BLaER1 treated with 17β-estradiol and CSF1 and Interleukin-3, amounts not matched to agents 10 nM and 100 nM (cell line): ENCODE data around the gene CHRNB1.
A peak's percentile ranks its signal among the peaks of the same experiment; 100 is the strongest.
"Not testable (repeated sequence)": the region's sequence is repeated elsewhere in the genome, so short reads cannot be mapped to it uniquely, and the experiment has no call there.

Experiments used
- H3K27ac ChIP-seq, 11 experiments: shearing (Covaris generic); formaldehyde crosslinking; 2 replicates each; pipeline ENCODE4 v1.8.1; 2022
- H3K27me3 ChIP-seq, 11 experiments: shearing (Covaris generic); formaldehyde crosslinking; 2 replicates each; pipeline ENCODE4 v1.8.1; 2022
- H3K36me3 ChIP-seq, 11 experiments: shearing (Covaris generic); formaldehyde crosslinking; 2 replicates each; pipeline ENCODE4 v1.8.1; 2022
- H3K4me1 ChIP-seq, 10 experiments: shearing (Covaris generic); formaldehyde crosslinking; 2 replicates each; pipeline ENCODE4 v1.8.1; 2022
- H3K4me2 ChIP-seq, 11 experiments: shearing (Covaris generic); formaldehyde crosslinking; 2 replicates each; pipeline ENCODE4 v1.8.1; 2022
- H3K4me3 ChIP-seq, 10 experiments: shearing (Covaris generic); formaldehyde crosslinking; 2 replicates each; pipeline ENCODE4 v1.8.1; 2022
- H3K9ac ChIP-seq, 11 experiments: shearing (Covaris generic); formaldehyde crosslinking; 2 replicates each; pipeline ENCODE4 v1.8.1; 2022
- H3K9me3 ChIP-seq, 11 experiments: shearing (Covaris generic); formaldehyde crosslinking; replicated peaks in 1 of 11; 2 replicates each; pipeline ENCODE4 v1.8.1; 2022
- H4K20me1 ChIP-seq, 11 experiments: shearing (Covaris generic); formaldehyde crosslinking; 2 replicates each; pipeline ENCODE4 v1.8.1; 2022
- Cebpa-rat ChIP-seq, 11 experiments: shearing (Covaris generic); IDR thresholded peaks; 2 replicates each; pipeline ENCODE4 v1.8.1; 2022

Gene CHRNB1

DNA sequence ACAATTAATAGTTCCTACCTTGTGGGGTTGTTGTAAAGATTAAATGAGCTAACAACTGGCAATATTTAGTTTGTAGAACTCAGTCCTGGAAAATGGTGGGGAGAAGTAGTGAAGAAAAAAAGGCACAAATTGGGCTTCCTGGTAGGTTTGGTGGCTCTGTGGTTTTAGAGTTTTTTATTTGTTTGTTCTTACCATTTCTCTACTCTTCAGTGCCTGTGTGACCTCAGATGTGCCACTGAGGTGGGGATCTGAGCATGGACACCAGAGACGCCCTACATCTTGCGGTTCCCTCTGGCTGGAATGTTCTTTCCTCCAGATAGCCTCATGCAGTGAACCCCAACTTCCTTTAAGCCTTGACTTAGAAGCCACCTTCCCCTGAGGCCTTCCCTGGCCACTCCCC is 26.9 kb downstream of the CHRNB1 start:
- no peaks in the 10 kb centered on the region for H3K27me3 ChIP-seq
- 0 out of 22 replicates have a peak overlapping the region, but pooled peaks of 3 of the 11 experiments have one; percentile 1 to 26 (median 2) for H3K9ac ChIP-seq
- H3K4me1 ChIP-seq = peaks cover 41 to 56% (median 51%) of the 10 kb centered on the region in 10 experiments
- peaks cover 17 to 97% (median 43%) of the 10 kb centered on the region in 11 experiments; a peak in 18 of 22 replicates for H4K20me1 ChIP-seq
- H3K36me3 ChIP-seq = peaks cover 2 to 31% (median 19%) of the 10 kb centered on the region in 11 experiments; a peak in 20 of 22 replicates
- peak overlapping the region in 3 of 11 experiments; percentile 2 to 26 (median 23); a peak in 1 of 22 replicates for H3K27ac ChIP-seq
- H3K4me3 ChIP-seq = no peak overlapping the region
- TF ChIP-seq Cebpa-rat (IDR thresholded peaks at IDR 0.05) = no peak
- H3K9me3 ChIP-seq = no peaks in the 10 kb centered on the region
- H3K4me2 ChIP-seq = peak overlapping the region; percentile 6 to 64 (median 50); a peak in 19 of 22 replicates

DNA sequence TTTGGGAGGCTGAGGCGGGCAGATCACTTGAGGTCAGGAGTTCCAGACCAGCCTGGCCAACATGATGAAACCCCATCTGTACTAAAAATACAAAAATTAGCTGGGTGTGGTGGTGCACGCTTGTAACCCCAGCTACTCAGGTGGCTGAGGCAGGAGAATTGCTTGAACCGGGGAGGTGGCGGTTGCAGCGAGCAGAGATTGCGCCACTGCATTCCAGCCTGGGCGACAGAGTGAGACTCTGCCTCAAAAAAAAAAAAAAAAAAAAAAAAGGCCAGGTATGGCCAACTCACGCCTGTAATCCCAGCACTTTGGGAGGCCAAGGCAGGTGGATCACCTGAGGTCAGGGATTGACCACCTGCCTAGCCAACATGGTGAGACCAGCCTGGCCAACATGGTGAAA is 29.9 kb downstream of the CHRNB1 start:
- H3K9me3 ChIP-seq, H3K27me3 ChIP-seq, H3K27ac ChIP-seq, H3K9ac ChIP-seq, H3K4me3 ChIP-seq: not testable (repeated sequence)
- peak overlapping the region in 5 of 11 experiments; percentile 3 to 95 (median 88); a peak in 4 of 22 replicates for H3K4me2 ChIP-seq
- peaks cover 0 to 19% (median 9%) of the 10 kb centered on the region in 11 experiments; a peak in 8 of 22 replicates for H3K36me3 ChIP-seq
- peaks cover 45 to 61% (median 55%) of the 10 kb centered on the region in 10 experiments for H3K4me1 ChIP-seq
- peaks cover 35 to 87% (median 61%) of the 10 kb centered on the region in 11 experiments; a peak in 20 of 22 replicates for H4K20me1 ChIP-seq

DNA sequence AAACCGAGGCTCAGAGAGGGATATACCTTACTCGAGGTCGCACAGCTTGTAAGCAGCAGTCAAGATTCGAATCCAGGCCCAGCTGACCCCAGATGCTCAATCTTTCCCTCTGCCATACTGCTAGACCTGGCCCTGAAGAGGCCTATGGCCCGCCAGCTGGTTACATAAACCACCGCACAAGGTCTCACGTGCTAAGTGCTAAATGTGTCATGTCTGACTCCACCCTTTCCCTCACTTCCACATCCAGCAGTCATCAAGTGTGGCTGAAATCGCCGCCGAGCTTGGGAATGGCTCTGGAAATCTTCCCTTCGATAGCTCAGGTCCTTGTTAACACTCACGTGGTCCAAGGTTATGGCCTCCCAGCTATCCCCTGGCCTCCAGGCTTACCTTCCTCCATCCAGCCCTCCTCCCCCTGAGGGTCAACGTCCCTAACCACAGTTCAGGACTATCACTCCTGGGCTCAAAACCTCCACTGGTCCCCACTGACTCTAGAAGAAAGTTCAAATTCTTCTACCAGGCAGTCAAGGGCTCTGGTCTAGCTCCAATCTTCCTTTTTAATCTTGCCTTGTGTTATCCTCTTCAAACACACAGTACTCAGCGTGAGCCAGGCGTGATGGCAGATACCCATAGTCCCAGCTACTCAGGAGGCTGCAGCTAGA is 31.0 kb downstream of the CHRNB1 start:
- Histone ChIP-seq H3K4me1 (peaks cover 56 to 72% (median 66%) of the 10 kb centered on the region in 10 experiments), H3K4me3 (no peak overlapping the region), H3K9me3 (no peaks in the 10 kb centered on the region), H3K36me3 (peaks cover 0 to 19% (median 7%) of the 10 kb centered on the region in 11 experiments; a peak in 7 of 22 replicates), H3K9ac (peak overlapping the region in 5 of 11 experiments; percentile 3 to 99 (median 25); a peak in 2 of 22 replicates), H3K27me3 (no peaks in the 10 kb centered on the region), H4K20me1 (peaks cover 31 to 76% (median 59%) of the 10 kb centered on the region in 11 experiments; a peak in 20 of 22 replicates), H3K27ac (peak overlapping the region in 6 of 11 experiments; percentile 10 to 32 (median 17); a peak in 8 of 22 replicates), H3K4me2 (peak overlapping the region; percentile 88 to 96 (median 95); a peak in 20 of 22 replicates)
- TF ChIP-seq Cebpa-rat (IDR thresholded peaks at IDR 0.05) = no peak

DNA sequence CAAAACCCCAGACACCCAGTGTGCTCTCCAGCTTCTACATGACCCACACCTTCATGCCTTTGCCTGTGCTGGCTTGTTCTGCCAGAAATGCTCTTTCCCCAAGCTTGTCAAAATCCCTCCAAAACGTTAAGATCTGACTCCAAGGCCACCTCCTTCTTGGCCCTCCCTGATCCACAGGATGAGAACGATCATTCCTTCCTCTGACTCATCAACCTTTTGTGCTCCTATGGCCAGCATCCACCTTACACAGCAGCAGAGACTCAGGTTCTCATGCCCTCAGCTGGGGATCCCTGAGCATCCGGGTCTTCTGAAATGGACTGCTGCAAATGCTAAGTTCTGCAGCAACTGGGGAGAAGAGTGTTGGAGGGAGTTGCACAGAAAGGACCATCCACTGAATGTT is 31.6 kb downstream of the CHRNB1 start:
- peak overlapping the region; percentile 88 to 96 (median 95); a peak in 21 of 22 replicates for H3K4me2 ChIP-seq

GRCh38 chr17:7476951-7477350 is 32.1 kb downstream of the CHRNB1 start:
- Histone ChIP-seq H3K36me3 (peaks cover 0 to 19% (median 7%) of the 10 kb centered on the region in 11 experiments; a peak in 7 of 22 replicates), H3K27me3 (no peaks in the 10 kb centered on the region), H4K20me1 (peaks cover 31 to 65% (median 48%) of the 10 kb centered on the region in 11 experiments; a peak in 19 of 22 replicates), H3K9ac (peak overlapping the region in 8 of 11 experiments; percentile 91 to 99 (median 95); a peak in 7 of 22 replicates), H3K27ac (peak overlapping the region in 2 of 11 experiments; percentile 40 to 93; a peak in 2 of 22 replicates), H3K4me1 (peaks cover 61 to 74% (median 70%) of the 10 kb centered on the region in 10 experiments), H3K4me3 (peak overlapping the region in 3 of 10 experiments; percentile 94 to 97 (median 96); a peak in 6 of 20 replicates), H3K9me3 (no peaks in the 10 kb centered on the region), H3K4me2 (peak overlapping the region; percentile 88 to 96 (median 95))
- TF ChIP-seq Cebpa-rat (IDR thresholded peaks at IDR 0.05) = no peak

More for the DNA sequence above, 31.6 kb downstream of the CHRNB1 start:
- Histone ChIP-seq H3K36me3 (peaks cover 0 to 19% (median 7%) of the 10 kb centered on the region in 11 experiments; a peak in 7 of 22 replicates), H4K20me1 (peaks cover 31 to 70% (median 53%) of the 10 kb centered on the region in 11 experiments; a peak in 20 of 22 replicates), H3K9ac (peak overlapping the region in 4 of 11 experiments; percentile 3 to 99 (median 50); a peak in 3 of 22 replicates), H3K27ac (peak overlapping the region in 5 of 11 experiments; percentile 10 to 25 (median 14); a peak in 4 of 22 replicates), H3K9me3 (no peaks in the 10 kb centered on the region), H3K4me3 (no peak overlapping the region; a peak in 1 of 20 replicates), H3K4me1 (peaks cover 61 to 74% (median 70%) of the 10 kb centered on the region in 10 experiments), H3K27me3 (no peaks in the 10 kb centered on the region)
- TF ChIP-seq Cebpa-rat (IDR thresholded peaks at IDR 0.05) = no peak

- peaks cover 0 to 19% (median 7%) of the 10 kb centered on the region in 11 experiments; a peak in 7 of 22 replicates for H3K36me3 ChIP-seq
- peak overlapping the region; percentile 88 to 96 (median 95) for H3K4me2 ChIP-seq
- H3K4me1 ChIP-seq = peaks cover 61 to 74% (median 70%) of the 10 kb centered on the region in 10 experiments
- H3K4me3 ChIP-seq = peak overlapping the region; percentile 84 to 97 (median 92); a peak in 19 of 20 replicates
- H3K9me3 ChIP-seq = no peaks in the 10 kb centered on the region
- no peaks in the 10 kb centered on the region for H3K27me3 ChIP-seq
- peaks cover 31 to 58% (median 47%) of the 10 kb centered on the region in 11 experiments; a peak in 19 of 22 replicates for H4K20me1 ChIP-seq
- peak overlapping the region; percentile 91 to 99 (median 95); a peak in 21 of 22 replicates for H3K9ac ChIP-seq
- peak overlapping the region in 8 of 11 experiments; percentile 17 to 97 (median 92); a peak in 14 of 22 replicates for H3K27ac ChIP-seq
- no peak for TF ChIP-seq Cebpa-rat (IDR thresholded peaks at IDR 0.05)
Measured at GRCh38 chr17:7477392-7478275, 32.8 kb downstream of the CHRNB1 start.

DNA sequence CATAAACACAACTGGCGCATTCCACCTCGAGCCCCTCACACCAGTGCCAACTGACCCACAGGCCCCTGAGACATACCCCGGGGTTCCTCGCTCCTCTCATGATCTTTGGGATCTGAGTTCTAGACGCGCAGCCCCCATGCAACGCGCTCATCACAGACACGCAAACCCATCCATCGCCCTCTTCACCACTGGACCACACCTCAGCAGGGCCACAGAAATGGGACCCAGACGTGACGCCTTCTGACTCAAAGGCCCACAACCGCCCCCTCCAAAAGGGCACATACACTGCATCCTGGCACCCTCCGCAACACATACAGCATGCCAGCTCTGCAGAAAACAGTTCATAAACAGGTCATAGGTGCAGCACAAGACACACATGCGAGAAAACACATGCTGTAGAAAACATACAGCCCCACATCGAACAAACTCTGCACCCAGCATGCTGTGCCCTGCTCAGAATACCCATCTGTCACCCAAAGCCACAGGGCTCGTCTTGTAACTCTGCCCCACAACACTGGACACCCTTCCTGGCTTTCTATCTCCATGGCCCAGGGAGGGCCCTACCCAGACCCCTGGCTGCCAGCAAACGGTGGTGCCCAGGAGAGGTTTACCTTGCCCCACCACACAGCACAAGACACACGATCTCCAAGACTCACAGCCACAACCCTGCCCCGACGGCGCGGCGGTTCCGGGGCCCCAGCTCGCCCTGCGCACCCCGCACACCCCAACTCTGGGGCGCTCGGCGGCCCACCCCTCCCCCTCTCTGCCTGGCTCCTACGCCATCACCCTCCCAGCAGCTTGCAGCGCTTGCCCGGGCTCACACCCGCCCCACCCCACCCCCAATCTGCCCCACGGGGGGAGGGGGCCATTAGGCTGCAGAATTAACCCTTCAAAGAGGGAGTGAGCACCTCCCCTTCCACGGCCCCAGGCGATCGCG is 33.7 kb downstream of the CHRNB1 start:
- TF ChIP-seq Cebpa-rat (IDR thresholded peaks at IDR 0.05) = no peak
- Histone ChIP-seq H3K9me3 (no peaks in the 10 kb centered on the region), H4K20me1 (peaks cover 31 to 52% (median 44%) of the 10 kb centered on the region in 11 experiments; a peak in 19 of 22 replicates), H3K27me3 (no peaks in the 10 kb centered on the region), H3K36me3 (peaks cover 0 to 19% (median 4%) of the 10 kb centered on the region in 11 experiments; a peak in 7 of 22 replicates), H3K4me3 (peak overlapping the region; percentile 84 to 97 (median 92)), H3K9ac (peak overlapping the region; percentile 91 to 99 (median 95)), H3K4me2 (peak overlapping the region; percentile 88 to 96 (median 95)), H3K4me1 (peaks cover 67 to 78% (median 71%) of the 10 kb centered on the region in 10 experiments), H3K27ac (peak overlapping the region; percentile 91 to 97 (median 93))
